DOHH2 (cell line): ENCODE results near the gene KRT76.

Experiments used
- EZH2phosphoT487 ChIP-seq: fragments of 200-600 bp; sonication (generic); IDR thresholded peaks from 2 replicates; pipeline ENCODE4 v1.6.1; 2017; ENCODE audit warnings: borderline replicate concordance, mild to moderate bottlenecking, antibody characterized with exemption, low read length, moderate library complexity, mixed read lengths
- TF ChIP-seq, protein P1 (sequence below): fragments of 200-600 bp; sonication (generic); IDR thresholded peaks from one replicate; pipeline ENCODE4 v1.5.1; 2014; ENCODE audit warnings: antibody characterized with exemption, mild to moderate bottlenecking, low read depth, low read length; ENCODE audit not compliant: poor library complexity, severe bottlenecking

DNA sequence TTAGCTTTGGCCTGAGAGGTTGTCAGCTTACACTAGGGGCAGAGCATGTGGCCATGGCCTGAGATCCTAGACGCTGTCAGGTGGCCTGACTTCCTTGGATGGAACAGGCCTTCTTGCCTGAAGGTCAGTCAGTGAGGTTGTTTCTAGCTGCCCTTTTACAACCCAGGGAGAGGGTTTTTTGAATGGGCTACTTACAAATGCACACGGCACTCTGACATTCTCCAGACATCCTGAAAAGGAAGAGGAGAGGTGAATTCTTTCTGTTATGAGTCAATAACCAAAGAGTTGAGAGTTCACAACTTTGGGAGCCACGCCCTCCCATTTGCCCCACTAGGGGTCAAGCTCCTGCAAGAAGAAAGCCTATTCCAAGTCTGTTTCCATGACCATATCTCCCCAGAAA, 7.8 kb downstream of the KRT76 start:
- TF ChIP-seq EZH2phosphoT487, result no peak
- TF ChIP-seq, protein P1, sequence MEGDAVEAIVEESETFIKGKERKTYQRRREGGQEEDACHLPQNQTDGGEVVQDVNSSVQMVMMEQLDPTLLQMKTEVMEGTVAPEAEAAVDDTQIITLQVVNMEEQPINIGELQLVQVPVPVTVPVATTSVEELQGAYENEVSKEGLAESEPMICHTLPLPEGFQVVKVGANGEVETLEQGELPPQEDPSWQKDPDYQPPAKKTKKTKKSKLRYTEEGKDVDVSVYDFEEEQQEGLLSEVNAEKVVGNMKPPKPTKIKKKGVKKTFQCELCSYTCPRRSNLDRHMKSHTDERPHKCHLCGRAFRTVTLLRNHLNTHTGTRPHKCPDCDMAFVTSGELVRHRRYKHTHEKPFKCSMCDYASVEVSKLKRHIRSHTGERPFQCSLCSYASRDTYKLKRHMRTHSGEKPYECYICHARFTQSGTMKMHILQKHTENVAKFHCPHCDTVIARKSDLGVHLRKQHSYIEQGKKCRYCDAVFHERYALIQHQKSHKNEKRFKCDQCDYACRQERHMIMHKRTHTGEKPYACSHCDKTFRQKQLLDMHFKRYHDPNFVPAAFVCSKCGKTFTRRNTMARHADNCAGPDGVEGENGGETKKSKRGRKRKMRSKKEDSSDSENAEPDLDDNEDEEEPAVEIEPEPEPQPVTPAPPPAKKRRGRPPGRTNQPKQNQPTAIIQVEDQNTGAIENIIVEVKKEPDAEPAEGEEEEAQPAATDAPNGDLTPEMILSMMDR, result no peak
